LNCAP (cell line): Measurements from ENCODE around the gene BCR.

Experiments
- CTCF ChIP-seq: fragments of 450-650 bp; IDR thresholded peaks from 2 replicates; pipeline ENCODE4 v1.5.1; 2017; ENCODE audit warnings: mild to moderate bottlenecking

BCR gene

DNA sequence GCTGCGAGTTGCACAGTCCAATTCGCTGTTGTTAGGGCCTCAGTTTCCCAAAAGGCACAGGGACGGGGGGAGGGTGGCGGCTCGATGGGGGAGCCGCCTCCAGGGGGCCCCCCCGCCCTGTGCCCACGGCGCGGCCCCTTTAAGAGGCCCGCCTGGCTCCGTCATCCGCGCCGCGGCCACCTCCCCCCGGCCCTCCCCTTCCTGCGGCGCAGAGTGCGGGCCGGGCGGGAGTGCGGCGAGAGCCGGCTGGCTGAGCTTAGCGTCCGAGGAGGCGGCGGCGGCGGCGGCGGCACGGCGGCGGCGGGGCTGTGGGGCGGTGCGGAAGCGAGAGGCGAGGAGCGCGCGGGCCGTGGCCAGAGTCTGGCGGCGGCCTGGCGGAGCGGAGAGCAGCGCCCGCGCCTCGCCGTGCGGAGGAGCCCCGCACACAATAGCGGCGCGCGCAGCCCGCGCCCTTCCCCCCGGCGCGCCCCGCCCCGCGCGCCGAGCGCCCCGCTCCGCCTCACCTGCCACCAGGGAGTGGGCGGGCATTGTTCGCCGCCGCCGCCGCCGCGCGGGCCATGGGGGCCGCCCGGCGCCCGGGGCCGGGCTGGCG lies at the start of gene BCR:
BCR (plus strand) TSS at position 209 of the 592 bp plus-strand sequence. CDS start 452 bp downstream, outside the sequence.
- no peak for TF ChIP-seq CTCF

DNA sequence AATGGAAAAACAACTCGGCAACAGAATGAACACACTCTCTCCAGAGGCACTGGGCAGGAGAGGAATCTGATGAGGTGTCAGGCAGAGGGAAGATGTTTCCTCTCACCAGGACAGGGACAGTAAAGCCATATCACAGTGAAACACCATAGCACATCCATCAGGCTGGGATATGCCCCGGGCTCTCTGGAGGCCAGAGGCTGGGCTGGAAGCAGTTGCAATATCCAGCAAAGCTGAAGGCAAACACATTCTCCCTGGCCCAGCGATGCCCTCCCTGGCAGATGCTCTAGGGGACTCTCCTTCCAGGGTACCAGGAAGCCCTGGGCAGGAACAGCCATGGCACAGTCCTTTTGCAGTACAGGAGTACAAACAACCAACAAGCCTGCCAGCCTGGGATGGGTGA lies 49.6 kb upstream of the BCR start:
- no peak for TF ChIP-seq CTCF

- TF ChIP-seq CTCF = no peak
Observed at GRCh38 chr22:23131931-23132330, 48.4 kb upstream of the BCR start.

DNA sequence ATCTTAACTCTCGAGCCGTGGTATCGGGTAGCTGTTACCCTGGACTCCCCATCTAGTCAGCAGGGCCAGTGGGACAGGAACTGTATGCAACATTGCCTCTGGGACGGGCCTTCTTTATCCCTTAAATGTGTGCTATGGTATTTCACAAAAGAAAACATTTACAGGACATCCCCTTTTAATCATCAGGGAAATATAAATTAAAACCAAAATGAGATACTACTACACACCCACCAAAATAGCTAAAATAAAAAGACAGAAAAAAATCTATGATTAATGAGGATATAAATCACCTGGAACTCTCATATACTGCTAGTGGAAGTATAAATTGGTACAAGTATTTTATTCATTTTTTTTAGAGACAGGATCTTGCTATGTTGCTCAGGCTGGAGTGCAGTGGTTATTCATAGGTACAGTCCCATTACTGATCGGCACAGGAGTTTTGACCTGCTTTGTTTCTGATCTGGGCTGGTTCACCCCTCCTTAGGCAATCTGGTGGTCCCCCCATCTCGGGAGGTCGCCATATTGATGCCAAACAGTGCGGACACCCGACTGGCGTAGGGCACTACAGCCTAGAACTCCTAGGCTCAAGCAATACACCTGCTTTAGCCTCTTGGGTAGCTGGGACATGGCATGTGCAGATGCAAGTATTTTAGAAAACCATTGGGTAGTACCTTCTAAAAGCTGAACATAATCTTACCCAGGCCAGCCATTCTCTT lies 47.8 kb upstream of the BCR start:
- no peak for TF ChIP-seq CTCF

- TF ChIP-seq CTCF = no peak
Observed at GRCh38 chr22:23133922-23134321, 46.4 kb upstream of the BCR start.

- TF ChIP-seq CTCF = no peak
Observed at GRCh38 chr22:23137468-23137867, 42.8 kb upstream of the BCR start.

- TF ChIP-seq CTCF = no peak
Observed at GRCh38 chr22:23137905-23138561, 42.3 kb upstream of the BCR start.
